Stimulated activated CD4-positive, alpha-beta T cell treated with anti-CD3 and anti-CD28 coated beads, Interleukin-15, amount 100 ng/mL, for 1 hour (primary cell): ENCODE data around the gene TMEM127.
"Not testable (repeated sequence)": the region's sequence is repeated elsewhere in the genome, so short reads cannot be mapped to it uniquely, and the experiment has no call there.

Experiments used
- DNase-seq, 2 donors: peaks; one replicate each; pipeline ENCODE4 v3.0.0-alpha.2; 2020; ENCODE audit warnings: low read depth in 1 of 2, low spot score in 1 of 2

TMEM127 gene

DNA sequence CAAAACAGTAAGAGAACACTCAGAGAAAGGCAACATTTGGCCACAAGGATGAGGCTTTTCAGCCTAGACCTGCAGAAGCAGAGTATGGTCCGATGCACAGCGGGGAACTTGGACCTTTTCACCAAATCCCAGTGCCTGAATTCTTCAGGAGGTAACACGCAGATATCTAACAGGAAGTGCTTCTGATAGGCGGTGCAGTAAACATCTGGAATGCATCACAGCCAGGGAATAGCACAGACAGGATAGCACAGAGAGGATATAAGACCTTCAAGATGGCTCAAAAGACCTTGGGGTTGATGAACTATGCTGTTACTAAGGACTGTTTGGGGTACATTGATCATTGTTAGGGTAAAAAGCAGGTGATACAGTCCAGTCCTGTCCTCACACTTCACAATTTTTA lies 1.7 kb downstream of the TMEM127 start:
- DNase-seq: no peak

DNA sequence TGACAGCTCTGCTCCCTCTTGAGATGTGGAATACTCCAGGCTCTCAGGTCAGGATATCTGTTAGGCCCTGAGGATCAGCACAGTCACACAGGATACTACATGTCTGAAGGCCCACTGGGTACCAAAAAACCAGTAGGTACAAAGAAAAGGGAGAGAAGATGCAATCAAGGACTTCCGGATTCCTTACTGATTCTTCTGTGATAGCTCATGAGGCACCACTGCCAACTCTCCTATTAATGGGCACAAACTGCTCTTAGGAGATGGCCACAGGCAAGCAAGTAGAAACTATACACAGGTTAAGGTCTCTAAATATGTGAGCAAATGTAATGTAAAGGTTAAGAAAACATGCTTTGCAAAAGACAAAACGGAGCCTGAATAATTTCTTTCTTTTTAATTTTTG lies 3.5 kb downstream of the TMEM127 start:
- DNase-seq: no peak

DNA sequence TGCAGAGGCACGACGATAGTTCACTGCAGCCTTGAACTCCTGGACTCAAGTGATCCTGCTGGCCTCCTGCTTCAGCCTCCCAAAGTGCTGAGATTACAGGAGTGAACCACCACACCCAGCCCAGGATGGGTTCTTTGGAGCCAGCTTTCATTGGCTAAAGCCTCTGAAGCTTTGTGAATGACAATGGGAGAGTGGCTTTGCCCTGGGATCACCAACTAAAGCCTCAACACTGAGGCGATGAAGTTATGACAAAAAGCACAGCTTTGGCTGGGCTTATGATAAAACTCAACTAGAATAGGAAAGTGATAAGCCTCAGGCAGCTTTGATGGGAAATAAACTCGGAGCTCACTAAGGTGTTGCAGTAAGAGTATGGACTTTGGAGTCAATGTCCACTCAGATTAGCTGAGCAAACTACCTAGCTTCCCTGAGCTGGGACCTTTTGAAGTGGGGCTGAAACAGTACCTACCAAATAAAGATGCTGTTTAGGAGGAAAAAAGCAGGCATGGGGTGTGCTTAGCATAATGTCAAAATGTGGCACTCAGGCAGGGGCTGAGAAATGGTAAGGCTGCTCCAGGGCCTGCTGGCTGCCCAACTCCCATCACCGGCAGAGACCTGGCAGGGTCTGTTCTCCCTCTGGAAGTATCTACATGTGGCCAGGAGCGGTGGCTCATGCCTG lies 4.3 kb downstream of the TMEM127 start:
- DNase-seq: no peak

DNA sequence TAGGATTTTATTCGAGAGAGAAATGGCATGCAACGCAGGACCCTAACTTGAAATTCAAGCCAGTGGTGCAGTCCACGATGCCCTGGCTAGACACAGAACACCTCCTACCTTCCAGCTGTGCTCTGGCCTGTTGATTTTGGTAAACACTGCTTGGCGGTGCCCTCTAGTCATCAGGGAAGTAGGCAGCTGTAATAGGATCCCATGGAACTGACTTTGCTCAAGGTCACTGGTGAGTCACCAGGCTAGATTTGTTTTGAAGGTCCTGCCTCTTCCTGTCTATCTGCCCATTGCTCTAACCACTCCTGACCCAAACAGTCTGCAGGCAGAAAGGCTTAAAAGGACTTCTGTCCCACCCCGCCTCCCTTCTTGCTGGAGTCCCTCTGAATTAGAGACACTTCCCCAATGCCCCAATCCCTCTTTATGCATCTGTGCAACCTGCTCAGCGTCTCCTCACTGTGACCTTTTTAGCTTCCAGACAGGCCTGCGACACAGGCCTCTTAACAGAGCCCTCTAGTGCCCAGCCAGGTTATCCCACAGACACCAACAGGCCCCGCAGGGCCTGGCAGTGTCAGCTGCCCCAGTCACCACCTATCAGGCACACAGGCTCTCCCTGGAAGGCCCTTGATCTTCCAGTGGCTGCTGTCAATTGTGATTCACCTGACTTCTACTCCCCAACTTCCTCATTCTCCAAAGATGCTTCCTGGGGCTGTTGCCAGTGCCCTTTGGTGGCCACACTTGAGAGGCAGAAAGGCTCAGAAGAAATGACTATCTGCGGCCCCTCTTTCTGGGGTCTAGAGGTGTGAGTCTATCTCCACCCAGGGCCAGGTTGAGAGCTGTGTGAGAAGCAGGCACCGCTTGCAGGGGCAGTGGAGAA lies 5.2 kb downstream of the TMEM127 start:
- DNase-seq: no peak

DNA sequence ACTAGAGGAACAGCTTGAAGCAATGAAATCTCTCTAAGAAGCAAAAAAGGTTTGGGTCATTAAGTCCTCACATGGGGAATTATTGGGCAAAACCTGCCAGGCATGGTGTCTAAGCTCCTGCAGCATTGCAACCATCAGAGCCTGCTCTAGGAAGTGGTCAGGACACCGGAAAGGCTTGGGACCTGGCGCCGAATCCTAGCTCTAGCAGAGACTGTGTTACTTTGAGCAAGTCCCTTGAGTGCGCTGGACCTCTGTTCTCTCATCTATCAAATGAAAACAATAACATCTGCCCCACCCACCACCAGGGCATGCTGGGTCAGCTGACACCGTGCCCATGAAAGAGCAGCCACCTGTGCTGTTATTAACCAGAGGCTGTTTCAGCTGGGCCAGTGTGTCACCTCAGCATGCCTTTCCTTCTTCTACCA lies 6.3 kb downstream of the TMEM127 start:
- DNase-seq: no peak

DNA sequence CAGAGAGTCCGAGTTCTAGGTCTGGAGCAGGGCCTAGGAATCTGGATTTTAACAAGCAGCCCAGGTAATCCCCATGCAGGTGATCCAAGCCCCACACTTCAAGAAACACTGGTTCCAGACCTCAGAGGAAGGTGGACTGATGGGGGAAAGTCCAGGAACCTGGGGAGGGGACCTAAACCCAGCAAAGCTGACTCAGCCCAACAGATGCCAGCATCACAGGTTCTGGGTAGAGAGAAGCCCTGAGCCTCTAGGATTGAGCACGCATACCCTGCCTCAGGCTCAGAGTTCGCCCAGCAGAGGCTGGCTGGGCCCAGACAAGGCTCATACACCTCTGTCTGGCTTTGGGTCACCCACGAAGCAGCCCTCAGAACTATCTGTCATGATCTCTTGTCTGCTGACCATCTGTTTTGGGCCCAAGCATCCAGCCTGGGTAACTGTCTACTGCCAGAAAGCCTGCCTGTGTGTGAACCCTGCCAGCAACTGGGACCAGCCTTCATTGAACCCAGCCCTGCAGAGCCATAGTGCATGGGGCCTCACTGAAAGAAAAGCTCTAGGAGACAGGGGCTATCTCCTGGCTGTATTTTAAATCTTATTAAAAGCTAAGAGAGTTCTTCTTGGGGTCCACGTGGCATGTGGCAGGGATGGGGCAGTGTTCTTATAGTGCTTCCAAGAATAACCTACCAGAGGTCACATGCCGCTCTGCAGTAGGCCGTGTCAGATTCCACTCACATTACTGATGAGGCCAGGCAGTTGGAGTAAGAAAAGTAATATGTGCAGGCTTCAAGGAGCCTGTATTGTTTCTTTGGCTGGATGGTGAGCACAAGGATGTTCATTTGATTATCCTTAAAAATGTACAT lies 7.4 kb downstream of the TMEM127 start:
- no peak for DNase-seq

DNA sequence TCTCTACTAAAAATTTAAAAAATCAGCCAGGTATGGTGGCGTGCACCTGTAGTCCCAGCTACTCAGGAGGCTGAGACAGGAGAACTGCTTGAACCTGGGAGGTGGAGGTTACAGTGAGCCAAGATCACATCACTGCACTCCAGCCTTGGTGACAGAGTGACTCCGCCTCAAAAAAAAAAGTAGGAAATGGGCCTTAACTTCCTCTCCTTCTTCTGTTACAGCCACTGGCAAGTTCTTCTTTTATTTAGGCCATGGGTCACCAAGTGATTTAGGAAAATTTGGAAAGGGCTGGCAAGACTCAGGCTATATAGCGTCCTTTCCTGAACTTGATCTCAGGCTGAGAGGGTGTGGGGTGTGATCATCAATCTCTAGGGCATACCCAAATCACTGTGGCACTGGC lies 8.1 kb downstream of the TMEM127 start:
- not testable (repeated sequence) for DNase-seq

DNA sequence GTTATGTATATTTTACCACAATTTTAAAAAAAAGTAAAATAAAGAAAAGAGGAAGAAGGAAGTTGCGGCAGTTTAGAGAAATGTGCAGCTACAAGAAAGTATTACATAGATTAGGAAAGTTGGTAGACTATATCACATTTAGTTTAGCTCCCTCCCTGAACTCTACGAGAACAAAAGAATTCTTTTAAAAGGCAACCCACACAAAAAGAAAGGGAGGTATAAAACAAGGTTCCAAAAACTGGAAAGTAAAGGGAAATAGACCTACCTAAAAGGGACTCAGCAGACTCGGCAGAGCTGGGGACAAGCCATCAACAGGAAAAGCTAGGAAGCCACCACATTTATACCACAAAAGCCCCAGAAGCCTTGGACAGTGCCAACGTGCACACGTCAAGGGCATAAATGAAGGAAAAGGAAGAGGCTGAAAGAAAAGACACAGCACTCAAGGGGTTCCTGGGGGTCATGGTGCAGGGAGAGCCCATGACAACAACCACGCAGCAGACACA lies 9.1 kb downstream of the TMEM127 start:
- no peak for DNase-seq

DNA sequence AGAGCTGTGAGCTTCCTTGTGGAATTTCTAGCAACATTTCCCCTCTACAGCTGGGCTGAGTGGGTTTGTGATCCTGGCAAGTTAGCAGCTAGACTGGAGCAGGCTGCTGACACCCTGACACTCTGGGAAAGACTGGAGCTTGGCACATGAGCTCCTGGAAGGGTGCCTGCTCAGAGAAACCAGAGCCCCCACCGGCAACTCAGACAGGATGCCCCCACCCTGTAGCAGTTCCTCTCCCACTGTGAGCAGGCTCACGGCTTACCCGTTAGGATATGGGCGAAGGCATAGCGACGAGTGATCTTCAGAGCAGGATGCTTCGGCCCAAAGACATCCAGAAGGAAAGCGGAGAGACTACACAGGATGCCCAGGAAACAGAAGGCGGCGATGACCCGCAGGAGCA lies 11.2 kb downstream of the TMEM127 start:
- DNase-seq: no peak

DNA sequence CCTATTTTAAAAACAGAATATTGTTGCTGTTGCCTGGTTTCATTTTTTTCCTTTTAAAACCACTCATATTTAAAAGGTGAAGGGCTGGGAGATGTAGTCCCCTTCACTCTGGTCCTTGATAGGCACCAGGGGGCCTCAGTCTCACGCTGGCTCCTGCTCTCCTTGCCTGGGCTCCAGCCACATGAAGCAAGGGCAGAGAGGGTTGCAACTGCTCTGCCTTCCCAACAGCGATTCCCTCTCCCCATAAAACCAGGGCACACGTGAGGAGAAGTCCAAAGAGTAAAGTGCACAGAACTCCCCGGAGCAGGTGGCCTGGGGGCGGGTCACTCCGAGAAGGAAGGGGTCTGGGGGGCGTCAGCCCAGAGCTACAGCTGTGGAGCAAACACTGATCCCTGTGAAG lies 12.8 kb downstream of the TMEM127 start:
- DNase-seq: no peak

DNA sequence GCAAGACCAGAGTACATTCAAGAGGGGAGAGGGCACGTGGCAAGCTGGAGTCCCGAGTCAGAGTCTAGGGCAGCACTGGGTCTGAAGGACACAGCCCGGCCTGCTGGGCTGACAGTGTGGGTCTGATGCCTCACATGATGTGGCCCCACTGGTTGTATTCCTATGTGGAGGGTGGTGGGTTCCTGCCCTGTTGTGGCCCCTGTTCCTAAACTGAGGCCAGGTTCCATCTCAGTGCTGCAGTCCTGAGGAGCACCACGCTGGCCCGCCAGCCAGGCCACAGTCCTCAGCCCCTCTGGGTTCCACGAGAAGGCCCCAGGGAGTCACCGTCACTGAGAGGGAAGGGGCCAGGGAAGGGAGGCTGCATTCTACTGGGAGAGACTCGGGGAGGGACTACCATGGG lies 13.3 kb downstream of the TMEM127 start:
- DNase-seq: no peak

DNA sequence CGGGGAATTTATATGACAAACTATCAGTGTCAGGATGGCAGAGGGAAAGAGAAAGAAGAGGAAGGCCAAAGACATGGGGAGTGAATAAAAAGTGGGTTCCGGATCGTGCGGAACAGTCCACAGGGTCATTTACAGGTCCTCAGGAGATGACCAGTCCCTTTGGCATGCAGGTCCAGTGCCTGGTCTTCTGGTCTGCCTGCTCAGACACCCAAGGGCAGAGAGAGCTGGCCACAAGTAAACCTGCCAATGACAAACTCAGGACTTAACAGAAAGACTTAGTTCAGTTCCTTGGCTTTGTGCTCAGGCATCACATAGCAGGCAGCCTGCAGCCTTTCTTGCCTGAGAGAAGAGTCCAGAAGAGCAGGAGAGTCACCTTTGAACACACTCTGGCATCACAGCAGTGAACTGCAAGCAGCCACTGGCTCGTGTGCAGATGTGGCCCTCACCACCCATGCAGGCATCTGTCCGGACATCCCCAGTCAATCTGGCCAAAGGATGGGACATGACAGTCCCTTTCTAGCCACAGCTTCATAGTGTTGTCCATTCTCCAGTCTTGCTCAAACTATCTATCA lies 14.0 kb downstream of the TMEM127 start:
- no peak for DNase-seq

DNA sequence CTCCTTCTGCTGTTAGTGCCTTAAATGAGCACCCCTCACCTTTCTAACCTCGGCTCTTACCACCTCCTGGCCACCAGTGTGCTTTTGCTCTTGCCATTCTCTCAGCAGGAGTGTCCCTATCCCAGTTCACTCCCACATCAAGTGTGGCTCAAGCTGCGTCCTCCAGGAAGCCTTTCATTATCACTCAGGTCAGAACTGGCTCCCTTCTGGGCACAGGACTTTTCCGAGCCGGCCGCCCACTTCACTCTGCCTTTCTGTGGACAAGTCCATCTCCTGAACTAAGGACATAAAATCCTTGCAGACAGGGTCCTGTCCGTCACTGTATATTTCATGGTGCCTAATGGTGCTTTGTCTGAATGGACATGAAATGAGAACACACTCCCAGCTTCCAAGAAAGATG lies 15.6 kb downstream of the TMEM127 start:
- no peak for DNase-seq

DNA sequence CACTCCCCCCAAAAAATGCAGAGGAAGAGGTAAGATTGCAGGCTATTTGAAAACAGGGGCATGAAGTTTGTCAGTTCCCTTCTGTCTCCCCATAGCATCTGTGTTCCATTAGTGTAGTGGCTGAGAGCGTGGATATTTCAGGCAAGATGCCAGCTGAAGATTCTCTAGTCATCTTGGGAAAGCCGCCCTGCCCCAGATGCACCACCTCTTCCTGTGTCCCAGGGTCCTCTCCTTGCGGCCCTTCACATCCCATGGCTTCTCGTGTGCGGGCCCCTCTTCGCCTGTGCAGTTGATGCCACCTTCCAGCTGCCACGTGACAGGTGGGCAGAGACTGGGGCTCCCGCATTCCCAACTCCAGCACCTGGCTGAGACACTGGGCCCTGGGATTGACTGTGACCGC lies 16.1 kb downstream of the TMEM127 start:
- no peak for DNase-seq

DNA sequence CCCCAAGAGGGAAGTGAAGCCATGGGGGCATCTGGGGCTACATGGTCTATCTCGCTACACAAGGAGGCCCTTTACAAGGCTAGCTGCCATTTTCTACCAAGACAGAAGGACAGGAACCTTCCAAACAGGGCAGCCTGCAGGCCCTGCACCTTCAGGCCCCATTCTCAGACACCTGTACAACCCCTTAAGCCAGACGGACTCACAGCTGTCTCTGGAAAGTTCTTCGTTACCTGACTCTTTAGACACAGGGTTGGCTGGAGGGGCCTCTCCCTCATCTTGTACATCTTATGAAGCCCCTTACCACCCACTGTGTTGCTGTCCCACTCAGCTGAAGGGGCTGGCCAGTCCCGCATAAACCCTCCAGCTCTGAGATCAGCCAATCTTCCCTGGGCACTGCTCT lies 17.2 kb downstream of the TMEM127 start:
- no peak for DNase-seq

DNA sequence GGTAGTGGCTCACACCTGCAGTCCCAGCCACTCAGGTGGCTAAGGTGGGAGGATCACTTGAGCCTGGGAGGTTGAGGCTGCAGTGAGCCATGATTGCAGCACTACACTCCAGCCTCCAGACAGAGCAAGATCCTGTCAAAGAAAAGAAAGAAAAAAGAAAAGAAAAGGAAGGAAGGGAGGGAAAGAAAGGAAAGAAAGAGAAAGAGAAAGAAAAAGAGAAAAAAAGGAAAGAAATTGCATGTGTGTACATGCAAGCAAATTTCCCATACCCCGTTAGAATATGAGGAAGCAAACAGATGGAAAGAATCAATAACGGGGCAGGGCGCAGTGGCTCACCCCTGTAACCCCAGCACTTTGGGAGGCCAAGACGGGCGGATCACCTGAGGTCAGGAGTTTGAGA lies 17.9 kb downstream of the TMEM127 start:
- no peak for DNase-seq

DNA sequence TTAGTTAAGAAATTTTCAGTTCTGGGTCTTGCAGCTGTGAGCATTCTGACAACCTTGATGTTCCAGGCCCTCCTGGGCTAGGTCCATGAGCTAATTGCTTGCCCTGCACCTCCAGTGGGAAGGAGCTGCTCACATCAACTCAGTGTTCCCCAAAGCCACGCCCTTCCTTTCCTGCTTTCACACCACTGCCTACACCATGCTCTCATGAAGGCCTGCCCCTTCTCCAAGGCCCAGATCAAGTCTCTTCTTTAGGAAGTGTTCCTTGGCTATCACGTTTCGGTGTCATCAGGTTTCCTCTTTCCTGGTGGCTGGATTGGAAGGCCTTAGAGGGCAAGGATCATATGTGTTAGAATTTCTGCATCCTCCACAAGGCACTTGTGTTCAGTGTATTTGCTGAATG lies 18.8 kb downstream of the TMEM127 start:
- DNase-seq: no peak

DNA sequence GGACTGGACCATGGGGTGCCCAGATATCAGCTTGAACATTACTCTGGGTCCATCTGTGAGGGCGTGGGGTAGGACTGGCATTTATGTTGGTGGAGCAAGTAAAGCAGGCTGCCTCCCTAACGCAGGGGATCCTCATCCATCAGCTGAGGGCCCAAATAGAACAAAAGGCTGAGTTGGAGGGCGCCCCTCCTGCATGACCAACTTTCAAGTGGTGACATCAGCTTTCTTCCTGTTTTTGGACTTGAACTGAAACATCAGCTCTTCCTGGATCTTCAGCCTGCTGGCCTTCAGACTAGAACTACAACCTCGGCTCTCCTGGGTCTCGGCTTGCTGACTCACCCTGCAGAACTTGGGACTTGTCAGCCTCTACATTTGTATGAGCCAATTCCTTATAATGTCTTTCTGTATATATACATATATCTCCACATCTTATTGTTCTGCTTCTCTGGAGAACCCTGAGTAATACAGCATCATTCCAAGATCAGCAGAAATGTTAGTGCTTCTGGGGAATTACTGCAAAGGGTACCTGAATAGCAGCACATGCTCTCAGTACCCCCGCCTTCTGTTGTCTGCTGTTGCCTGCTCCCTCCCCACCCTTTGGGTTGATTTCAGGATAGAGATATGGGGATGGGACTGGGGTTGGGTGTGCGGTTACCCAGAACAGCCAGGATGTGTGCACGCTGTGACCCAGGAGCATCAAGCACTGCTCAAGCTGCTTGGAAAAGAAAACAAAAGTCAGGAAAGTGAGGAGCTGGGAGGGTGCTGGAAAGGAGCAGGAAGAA lies 20.0 kb downstream of the TMEM127 start:
- no peak for DNase-seq

DNA sequence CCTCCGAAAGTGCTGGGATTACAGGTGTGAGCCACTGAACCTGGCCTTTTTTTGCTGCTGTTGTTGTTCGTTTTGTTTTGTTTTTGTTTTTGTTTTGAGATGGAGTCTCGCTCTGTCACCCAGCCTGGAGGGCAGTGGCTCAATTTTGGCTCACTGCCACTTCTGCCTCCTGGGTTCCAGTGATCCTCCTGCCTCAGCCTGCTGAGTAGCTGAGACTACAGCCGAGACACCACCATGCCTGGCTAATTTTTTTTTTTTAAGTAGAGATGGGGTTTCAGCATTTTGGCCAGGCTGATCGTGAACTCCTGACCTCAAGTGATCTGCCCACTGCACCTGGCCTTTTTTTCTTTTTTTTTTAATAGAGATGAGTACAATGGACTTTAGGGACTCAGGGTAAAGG lies 22.0 kb downstream of the TMEM127 start:
- DNase-seq: no peak

DNA sequence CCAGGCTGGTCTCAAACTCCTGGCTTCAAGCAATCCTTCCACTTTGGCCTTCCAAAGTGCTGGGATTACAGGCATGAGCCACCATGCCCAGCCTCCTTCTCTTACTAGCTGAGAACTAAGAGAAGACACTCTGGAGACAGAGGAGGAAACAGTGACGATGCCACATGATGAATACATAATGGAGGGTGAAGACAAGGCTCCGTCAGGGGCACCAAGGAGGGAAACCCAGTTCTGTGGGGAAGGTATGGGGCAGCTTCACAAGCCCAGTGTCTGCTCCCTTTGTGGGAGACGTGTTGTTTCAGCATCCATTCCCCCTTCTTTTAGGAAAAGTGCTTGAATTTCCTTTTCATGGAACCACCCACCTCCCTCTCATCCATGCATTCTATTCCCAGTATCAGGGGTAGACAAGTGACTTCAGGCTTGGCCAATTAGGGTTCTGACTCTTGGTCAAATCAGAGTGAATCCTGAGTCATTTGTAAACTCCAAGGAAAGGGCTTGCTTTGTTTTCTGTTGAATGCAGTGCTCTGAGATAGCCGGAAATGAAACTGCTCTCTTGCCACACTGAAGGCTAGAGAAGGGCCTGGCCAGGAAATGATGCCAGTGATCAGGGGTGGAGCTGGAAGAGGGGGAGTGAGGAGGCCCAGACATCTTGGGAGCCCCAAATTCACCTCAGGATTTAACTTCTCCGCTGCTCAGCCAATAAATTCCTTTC lies 23.7 kb downstream of the TMEM127 start:
- DNase-seq: no peak
